MM.1S (cell line): ENCODE measurements around the gene MIEN1.

Experiments used
- EZH2 ChIP-seq: fragments of 300-600 bp; sonication (generic); optimal IDR thresholded peaks from 2 replicates; pipeline ENCODE3; 2017; ENCODE audit warnings: low read depth, mild to moderate bottlenecking, antibody characterized with exemption, low read length, mixed read lengths
- EZH2phosphoT487 ChIP-seq: fragments of 300-600 bp; sonication (generic); IDR thresholded peaks from 2 replicates; pipeline ENCODE4 v1.6.1; 2018; ENCODE audit warnings: antibody characterized with exemption, low read length
- TF ChIP-seq, protein P1 (sequence below): fragments of 300-600 bp; sonication (generic); IDR thresholded peaks from 2 replicates; pipeline ENCODE4 v1.5.1; 2016; ENCODE audit warnings: antibody characterized with exemption, low read length, mixed read lengths

DNA sequence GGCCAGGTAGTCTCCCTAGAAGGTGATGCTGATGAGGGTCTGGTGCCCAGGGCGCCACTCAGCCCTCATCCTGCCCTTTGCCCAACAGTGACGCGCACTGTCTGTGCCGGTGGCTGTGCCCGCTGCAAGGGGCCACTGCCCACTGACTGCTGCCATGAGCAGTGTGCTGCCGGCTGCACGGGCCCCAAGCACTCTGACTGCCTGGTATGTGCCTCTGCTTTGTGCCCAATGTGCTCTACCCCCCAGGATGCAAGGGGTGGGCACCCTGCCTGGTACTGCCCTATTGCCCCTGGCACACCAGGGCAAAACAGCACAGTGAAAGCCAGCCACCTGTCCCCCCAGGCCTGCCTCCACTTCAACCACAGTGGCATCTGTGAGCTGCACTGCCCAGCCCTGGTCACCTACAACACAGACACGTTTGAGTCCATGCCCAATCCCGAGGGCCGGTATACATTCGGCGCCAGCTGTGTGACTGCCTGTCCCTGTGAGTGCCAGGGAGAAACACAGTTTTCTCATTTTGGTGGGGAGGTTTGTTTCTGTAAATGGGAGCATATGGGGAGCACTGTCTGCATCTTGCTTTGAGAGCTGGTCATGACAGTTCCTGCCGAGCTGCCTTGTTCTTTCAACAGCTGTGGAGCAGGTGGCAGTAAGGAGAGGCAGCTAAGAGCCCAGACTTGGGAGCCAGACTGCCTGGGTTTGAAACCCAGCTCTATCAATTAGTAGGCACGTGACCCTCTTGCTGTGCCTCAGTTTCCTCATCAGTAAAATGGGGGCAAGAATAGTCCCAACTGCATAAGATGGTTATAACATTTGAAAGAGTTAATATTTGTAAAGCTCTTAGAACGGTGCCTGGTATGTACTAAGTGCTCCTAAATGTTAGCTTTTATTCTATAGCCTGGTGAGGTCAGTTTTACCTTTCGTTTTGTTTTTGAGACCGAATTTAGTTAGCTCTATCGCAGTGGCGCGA lies 20.1 kb downstream of the MIEN1 start:
- TF ChIP-seq, protein P1, sequence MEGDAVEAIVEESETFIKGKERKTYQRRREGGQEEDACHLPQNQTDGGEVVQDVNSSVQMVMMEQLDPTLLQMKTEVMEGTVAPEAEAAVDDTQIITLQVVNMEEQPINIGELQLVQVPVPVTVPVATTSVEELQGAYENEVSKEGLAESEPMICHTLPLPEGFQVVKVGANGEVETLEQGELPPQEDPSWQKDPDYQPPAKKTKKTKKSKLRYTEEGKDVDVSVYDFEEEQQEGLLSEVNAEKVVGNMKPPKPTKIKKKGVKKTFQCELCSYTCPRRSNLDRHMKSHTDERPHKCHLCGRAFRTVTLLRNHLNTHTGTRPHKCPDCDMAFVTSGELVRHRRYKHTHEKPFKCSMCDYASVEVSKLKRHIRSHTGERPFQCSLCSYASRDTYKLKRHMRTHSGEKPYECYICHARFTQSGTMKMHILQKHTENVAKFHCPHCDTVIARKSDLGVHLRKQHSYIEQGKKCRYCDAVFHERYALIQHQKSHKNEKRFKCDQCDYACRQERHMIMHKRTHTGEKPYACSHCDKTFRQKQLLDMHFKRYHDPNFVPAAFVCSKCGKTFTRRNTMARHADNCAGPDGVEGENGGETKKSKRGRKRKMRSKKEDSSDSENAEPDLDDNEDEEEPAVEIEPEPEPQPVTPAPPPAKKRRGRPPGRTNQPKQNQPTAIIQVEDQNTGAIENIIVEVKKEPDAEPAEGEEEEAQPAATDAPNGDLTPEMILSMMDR = no peak
- TF ChIP-seq EZH2 (no peak), EZH2phosphoT487 (no peak)
